GM18861 (cell line): ENCODE results near the gene PPP1R26.
A peak's percentile ranks its signal among the peaks of the same experiment; 100 is the strongest.

Experiments used
- ATAC-seq: cut with Tn5 transposase; IDR thresholded peaks from one replicate; pipeline ENCODE4 v1.9.1; 2021; ENCODE audit not compliant: unreplicated experiment

Gene PPP1R26

GRCh38 chr9:135487281-135488012 is 7.9 kb downstream of the PPP1R26 start:
- ATAC-seq, result no peak

- ATAC-seq, result no peak
Measured at GRCh38 chr9:135488013-135488330, 8.4 kb downstream of the PPP1R26 start.

GRCh38 chr9:135488527-135488926 is 8.9 kb downstream of the PPP1R26 start:
- ATAC-seq, result no peak

GRCh38 chr9:135489188-135489906 is 9.8 kb downstream of the PPP1R26 start:
- no peak for ATAC-seq

GRCh38 chr9:135490166-135490870 is 10.7 kb downstream of the PPP1R26 start:
- no peak for ATAC-seq

- ATAC-seq, result no peak
Measured at GRCh38 chr9:135490980-135491464, 11.4 kb downstream of the PPP1R26 start.

GRCh38 chr9:135491764-135492163 is 12.2 kb downstream of the PPP1R26 start:
- no peak for ATAC-seq

GRCh38 chr9:135492886-135493669 is 13.5 kb downstream of the PPP1R26 start:
- no peak for ATAC-seq

GRCh38 chr9:135494791-135495559 is 15.4 kb downstream of the PPP1R26 start:
- ATAC-seq, result no peak

GRCh38 chr9:135498381-135499126 is 19.0 kb downstream of the PPP1R26 start:
- ATAC-seq, result no peak

- no peak for ATAC-seq
Measured at GRCh38 chr9:135499326-135500070, 19.9 kb downstream of the PPP1R26 start.

- ATAC-seq, result no peak
Measured at GRCh38 chr9:135500071-135500524, 20.5 kb downstream of the PPP1R26 start.

- peak; percentile 82 for ATAC-seq
Measured at GRCh38 chr9:135500525-135501260, 21.1 kb downstream of the PPP1R26 start, which contains the start of gene MRPS2. TSS of gene MRPS2 (plus strand) at chr9:135500682. CDS start at chr9:135500711, 29 bp downstream.

- ATAC-seq, result no peak
Measured at GRCh38 chr9:135501261-135502167, 21.9 kb downstream of the PPP1R26 start.

- no peak for ATAC-seq
Measured at GRCh38 chr9:135502168-135502872, 22.7 kb downstream of the PPP1R26 start.

GRCh38 chr9:135502873-135503321 is 23.3 kb downstream of the PPP1R26 start:
- ATAC-seq, result no peak
